ENCODE data around the gene SLC16A13.

GRCh38 chr17:7064261-7064660 lies 28.4 kb downstream of the SLC16A13 start:
- TF ChIP-seq EZH2 (IDR thresholded peaks at IDR 0.05; ENCODE audit: low read depth) (no peak), CTCF (conservative IDR thresholded peaks at IDR 0.05) (no peak)

Measured in PC-9 (cell line).